Stimulated activated CD4-positive, alpha-beta T cell treated with anti-CD3 and anti-CD28 coated beads, Interleukin-4, amount 100 ng/mL, for 4 hours (primary cell): ENCODE data around the gene DNAH9.

Experiments used
- DNase-seq, 2 experiments: peaks; one replicate each; pipeline ENCODE4 v3.0.0-alpha.2; 2020

DNAH9 gene, protein sequence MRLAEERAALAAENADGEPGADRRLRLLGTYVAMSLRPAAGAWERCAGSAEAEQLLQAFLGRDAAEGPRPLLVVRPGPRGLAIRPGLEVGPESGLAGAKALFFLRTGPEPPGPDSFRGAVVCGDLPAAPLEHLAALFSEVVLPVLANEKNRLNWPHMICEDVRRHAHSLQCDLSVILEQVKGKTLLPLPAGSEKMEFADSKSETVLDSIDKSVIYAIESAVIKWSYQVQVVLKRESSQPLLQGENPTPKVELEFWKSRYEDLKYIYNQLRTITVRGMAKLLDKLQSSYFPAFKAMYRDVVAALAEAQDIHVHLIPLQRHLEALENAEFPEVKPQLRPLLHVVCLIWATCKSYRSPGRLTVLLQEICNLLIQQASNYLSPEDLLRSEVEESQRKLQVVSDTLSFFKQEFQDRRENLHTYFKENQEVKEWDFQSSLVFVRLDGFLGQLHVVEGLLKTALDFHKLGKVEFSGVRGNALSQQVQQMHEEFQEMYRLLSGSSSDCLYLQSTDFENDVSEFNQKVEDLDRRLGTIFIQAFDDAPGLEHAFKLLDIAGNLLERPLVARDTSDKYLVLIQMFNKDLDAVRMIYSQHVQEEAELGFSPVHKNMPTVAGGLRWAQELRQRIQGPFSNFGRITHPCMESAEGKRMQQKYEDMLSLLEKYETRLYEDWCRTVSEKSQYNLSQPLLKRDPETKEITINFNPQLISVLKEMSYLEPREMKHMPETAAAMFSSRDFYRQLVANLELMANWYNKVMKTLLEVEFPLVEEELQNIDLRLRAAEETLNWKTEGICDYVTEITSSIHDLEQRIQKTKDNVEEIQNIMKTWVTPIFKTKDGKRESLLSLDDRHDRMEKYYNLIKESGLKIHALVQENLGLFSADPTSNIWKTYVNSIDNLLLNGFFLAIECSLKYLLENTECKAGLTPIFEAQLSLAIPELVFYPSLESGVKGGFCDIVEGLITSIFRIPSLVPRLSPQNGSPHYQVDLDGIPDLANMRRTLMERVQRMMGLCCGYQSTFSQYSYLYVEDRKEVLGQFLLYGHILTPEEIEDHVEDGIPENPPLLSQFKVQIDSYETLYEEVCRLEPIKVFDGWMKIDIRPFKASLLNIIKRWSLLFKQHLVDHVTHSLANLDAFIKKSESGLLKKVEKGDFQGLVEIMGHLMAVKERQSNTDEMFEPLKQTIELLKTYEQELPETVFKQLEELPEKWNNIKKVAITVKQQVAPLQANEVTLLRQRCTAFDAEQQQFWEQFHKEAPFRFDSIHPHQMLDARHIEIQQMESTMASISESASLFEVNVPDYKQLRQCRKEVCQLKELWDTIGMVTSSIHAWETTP (N-terminal part only)

DNA sequence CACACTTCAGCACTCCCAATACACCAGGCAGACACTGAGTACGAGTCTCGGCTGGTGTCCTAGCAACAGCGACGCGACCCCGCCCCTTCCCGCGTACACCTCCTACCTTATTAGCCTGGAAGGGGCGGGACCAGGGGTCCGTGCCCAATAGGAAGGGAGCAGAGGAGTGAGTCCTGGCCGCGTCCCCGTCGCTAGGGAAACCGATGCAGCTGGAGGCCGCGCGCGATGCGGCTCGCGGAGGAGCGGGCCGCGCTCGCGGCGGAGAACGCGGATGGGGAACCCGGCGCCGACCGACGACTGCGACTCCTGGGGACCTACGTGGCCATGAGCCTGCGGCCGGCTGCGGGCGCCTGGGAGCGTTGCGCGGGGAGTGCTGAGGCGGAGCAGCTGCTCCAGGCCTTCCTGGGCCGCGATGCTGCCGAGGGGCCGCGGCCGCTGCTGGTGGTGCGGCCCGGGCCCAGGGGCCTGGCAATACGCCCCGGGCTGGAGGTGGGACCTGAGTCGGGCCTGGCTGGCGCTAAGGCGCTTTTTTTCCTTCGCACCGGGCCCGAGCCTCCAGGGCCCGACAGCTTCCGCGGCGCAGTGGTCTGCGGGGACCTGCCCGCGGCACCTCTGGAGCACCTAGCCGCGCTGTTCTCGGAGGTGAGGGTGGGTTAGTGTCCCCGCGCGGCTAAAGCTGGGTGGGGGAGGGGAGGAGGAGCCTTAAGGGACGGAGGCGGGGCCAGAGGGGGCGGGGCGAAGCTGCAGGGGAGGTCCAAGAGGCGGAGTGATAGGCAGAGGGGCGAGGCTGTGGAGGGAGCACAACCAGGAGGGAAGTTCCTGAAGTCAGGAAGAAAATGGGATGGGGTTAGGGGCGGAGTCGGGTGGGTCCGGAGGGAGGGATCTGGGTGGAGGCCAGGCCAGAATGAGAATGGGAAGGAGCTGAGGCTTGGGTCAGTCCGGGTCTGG lies at the start of gene DNAH9:
Gene DNAH9 (plus strand): TSS at position 197 of the 948 bp plus-strand sequence. CDS start 29 bp downstream, at position 226.
- DNase-seq = peak in 1 of 2 experiments; percentile 11

GRCh38 chr17:11550431-11550830 lies 47.8 kb upstream of the DNAH9 start:
- no peak for DNase-seq

DNA sequence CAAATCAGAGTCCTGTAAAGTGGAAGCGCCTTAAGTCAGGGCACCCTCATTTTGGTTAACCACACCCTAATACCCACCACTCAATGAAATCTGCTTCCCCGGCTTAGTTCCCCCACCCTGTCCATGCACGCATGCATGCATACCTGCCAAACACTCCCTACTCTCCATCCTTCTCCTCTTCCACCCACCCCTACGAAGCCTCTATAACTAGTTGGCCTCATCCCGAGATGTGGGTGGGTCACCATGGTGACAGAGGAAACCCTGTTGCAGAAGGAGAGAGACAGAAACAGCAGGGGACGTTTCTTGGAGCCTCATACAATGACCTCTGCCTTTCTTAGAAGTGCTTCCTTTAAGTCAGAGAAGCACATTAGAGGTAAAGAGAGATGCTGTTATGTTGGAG lies 46.8 kb upstream of the DNAH9 start:
- no peak for DNase-seq

- no peak for DNase-seq
These were observed 45.1 kb upstream of the DNAH9 start for GRCh38 chr17:11553135-11553534.

- no peak for DNase-seq
These were observed 44.2 kb upstream of the DNAH9 start for GRCh38 chr17:11554042-11554441.

DNA sequence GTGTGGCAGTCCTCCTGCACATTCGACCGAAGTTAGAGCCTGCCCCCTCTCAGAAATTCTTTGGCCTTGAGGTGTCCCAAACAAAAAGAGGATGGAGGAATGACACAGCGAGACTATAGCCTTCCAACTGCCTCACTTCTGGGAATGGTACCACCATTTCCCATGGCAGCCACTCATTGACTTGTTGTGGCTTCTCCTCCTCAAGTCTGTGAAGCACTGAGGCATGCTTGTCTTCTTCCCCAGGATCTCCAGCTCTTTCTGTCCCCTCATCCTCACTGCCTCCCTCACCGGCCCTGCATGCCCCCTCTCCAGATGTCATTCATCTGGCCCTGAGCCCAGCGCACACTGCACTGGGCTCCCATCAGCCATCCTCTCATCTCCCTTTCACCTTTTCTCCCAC lies 43.7 kb upstream of the DNAH9 start:
- no peak for DNase-seq

DNA sequence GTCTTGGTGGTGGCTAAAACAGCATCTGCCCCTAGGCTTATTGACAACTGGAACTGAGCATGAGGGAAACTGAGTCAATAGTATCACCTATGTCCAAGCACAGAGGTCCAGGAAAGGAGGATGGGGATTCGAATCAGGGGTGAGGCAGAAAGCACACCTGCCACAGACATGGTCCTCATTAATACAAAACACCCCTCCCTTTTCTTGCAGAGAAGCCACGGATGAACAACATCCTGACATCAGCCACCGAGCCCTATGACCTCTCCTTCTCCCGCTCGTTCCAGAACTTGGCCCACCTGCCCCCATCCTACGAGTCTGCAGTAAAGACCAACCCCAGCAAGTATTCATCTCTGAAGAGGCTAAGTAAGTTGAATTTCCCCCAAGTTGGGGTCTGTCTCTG lies 42.7 kb upstream of the DNAH9 start:
- no peak for DNase-seq

GRCh38 chr17:11557727-11558452 lies 40.4 kb upstream of the DNAH9 start:
- DNase-seq = no peak

DNA sequence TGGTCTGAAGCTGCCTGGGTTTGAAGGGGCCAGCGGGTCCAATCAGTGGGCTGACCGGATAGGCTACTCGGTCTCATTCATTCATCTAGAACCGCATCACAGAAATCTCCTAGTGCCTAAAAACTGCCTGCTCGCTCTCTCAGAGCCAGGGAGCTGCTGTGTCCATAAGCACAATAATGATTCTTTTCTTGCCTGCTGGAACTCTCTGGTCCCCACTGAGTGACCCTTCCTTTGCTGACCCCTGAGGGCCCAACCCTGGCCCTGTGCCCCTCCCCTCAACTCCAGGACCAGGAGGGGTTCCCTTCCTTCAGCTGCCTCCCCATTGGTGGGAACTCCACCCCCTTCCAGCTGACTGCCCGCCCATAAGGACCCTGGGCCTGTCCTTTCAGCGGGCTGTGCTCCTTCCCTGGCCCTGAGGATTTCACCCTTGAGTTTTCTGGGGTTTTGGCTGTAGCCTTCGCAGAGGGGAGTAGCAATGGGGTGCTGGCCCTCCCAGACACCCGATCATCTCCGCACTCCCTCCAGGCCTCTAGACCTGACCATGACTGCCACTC lies 39.5 kb upstream of the DNAH9 start:
- DNase-seq = no peak

- DNase-seq = no peak
These were observed 38.7 kb upstream of the DNAH9 start for GRCh38 chr17:11559601-11560000.

DNA sequence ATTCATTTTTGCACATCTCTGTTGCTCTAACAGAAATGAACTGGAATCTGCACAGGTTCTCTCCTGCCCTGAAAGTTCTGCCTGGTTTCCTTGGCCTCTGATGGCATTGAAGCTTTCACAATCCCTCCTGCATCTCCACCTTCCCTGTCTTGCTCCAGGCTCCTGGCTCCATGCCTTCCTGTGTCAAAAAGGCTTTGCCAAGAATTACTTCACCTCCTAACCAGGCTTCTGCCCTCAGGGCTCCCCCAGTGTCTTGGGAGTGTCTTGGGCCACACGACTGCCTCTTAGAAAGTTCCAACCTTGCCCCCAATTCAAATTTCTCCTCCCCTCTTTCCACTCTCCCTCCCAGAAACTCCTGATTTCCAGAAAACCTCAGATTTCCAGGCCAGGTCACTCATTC lies 37.0 kb upstream of the DNAH9 start:
- DNase-seq = no peak

DNA sequence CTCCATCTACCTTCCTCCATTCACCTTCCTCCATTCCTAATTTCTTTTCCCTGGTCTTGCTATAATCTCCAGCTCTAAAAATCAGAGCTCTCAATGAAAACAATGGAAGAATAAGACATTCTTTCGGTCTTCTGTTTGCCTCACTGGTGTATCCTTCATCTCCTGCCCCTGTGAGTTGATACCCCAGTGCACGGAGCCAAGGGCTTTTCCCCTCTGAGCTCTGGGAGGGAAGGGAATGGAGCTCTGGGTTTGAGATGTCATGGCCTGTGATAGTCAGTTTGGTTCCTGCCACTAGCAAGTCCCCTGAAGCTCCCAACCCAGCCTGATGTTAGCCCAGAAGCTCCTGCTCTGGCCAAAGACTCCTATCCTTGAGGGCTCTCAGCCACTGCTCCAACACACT lies 36.6 kb upstream of the DNAH9 start:
- DNase-seq = no peak

DNA sequence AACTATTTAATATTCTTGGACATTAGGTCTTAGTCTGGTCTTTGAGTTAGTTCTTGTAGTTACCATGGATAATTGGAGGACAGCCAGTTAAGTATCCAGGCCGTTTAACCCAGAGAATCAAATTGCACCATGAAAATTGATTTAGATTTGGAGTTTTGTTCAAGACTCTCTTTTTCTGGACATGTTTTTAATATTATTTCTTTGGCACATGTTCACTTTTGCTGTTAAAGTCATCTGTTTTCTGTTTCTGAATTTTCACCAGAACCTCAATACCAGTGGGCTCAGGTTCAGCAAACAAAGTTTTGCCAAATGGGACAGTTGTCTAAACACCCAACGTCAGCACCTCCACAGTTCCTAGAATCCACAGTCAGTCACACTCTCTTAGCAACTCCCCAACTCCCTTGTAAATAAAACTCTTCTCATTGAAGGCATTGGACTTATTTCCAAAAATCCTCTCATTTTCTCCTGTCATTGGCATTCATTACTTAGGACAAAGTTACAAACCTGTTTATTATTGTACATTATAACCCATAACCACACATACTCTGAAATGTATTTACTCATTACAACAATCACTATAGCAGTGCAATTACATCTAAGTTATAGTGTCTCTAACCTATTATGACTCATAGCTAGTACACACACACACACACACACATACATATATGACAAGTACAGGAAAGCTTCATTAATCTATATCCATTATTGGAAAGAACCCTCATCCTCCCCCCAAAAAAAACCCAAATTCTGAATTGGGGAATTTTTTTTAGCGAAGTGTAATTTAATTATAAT lies 33.5 kb upstream of the DNAH9 start:
- DNase-seq = no peak

DNA sequence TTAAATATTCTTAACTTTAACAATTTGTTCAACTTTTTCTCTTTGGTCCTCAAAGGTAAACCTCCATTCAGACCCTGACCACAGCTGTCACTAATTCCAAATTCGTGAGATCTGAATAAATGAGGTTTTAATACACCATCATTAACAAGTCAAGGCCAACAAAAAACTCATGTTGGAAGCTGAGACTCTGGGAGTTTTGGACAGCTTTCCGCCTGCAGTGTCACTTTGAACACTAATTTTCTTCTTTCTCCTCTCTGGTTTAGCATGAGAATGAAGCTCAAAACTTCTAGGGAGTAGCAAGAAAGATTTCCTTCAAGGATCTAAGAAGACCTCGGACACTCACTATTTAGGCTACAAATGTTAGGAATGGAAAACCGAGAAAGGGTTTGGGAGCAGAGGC lies 32.7 kb upstream of the DNAH9 start:
- DNase-seq = no peak

- DNase-seq = no peak
These were observed 19.3 kb upstream of the DNAH9 start for GRCh38 chr17:11578998-11579397.

DNA sequence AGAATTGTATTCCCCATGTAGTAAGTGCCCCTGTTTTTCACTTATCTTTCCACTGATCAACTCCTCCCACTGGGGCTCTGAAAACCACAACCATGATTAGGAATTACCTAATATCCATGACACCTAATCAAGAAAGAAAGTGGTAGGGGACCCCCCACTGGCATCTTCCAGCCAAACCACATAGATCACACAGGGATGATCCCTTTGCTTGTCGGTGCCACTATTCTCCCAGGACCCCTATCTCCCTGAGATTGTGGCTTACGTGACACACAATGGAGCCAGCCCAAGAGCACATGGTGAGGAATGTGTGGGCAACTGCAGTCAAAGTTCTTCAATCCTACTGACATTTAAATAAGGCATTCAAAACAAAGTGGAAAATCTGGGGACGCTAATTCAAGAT lies 17.6 kb upstream of the DNAH9 start:
- DNase-seq = no peak

GRCh38 chr17:11582217-11582616 lies 16.1 kb upstream of the DNAH9 start:
- no peak for DNase-seq

GRCh38 chr17:11583306-11583992 lies 14.8 kb upstream of the DNAH9 start:
- no peak for DNase-seq

- DNase-seq = no peak
These were observed 8.6 kb upstream of the DNAH9 start for GRCh38 chr17:11589716-11590115.
